Measurements from ENCODE around the gene HAND1. TPM values are rescaled to one million over a fixed set of nuclear protein-coding genes. Genes with fewer than 3 reads are reported as not detected.

Gene HAND1
- total RNA-seq, 1 donor from 2014 or later = not detected

- no peak for TF ChIP-seq CTCF (IDR thresholded peaks at IDR 0.05)
- intact Hi-C loops (cut with DNase I) = no loop called here
- Histone ChIP-seq H3K27me3 (peaks cover 21% of the 10 kb centered on the region), H3K9me3 (no peaks in the 10 kb centered on the region), H3K4me1 (peaks cover 3% of the 10 kb centered on the region), H3K36me3 (no peaks in the 10 kb centered on the region), H3K27ac (no peak overlapping the region), H3K4me3 (no peak overlapping the region)
- peak; percentile 26 for DNase-seq
- ATAC-seq = no peak
These were observed 45.1 kb upstream of the HAND1 start for GRCh38 chr5:154523104-154523503.

GRCh38 chr5:154522284-154522683 lies 44.3 kb upstream of the HAND1 start:
- peaks cover 3% of the 10 kb centered on the region for H3K4me1 ChIP-seq
- H3K4me3 ChIP-seq = no peak overlapping the region
- no peaks in the 10 kb centered on the region for H3K9me3 ChIP-seq
- DNase-seq (peak; percentile 6), ATAC-seq (no peak)
- peaks cover 21% of the 10 kb centered on the region for H3K27me3 ChIP-seq
- H3K27ac ChIP-seq = no peak overlapping the region
- no peak for TF ChIP-seq CTCF (IDR thresholded peaks at IDR 0.05)
- intact Hi-C loops (cut with DNase I) = no loop called here
- H3K36me3 ChIP-seq = no peaks in the 10 kb centered on the region

GRCh38 chr5:154521756-154522155 lies 43.7 kb upstream of the HAND1 start:
- intact Hi-C loops (cut with DNase I) = no loop called here
- ATAC-seq = no peak
- DNase-seq = peak; percentile 46
- Histone ChIP-seq H3K9me3 (no peaks in the 10 kb centered on the region), H3K4me3 (no peak overlapping the region), H3K27me3 (peaks cover 24% of the 10 kb centered on the region), H3K27ac (no peak overlapping the region), H3K4me1 (peaks cover 3% of the 10 kb centered on the region), H3K36me3 (no peaks in the 10 kb centered on the region)
- TF ChIP-seq CTCF (IDR thresholded peaks at IDR 0.05) = no peak

- Histone ChIP-seq H3K27ac (no peak overlapping the region), H3K4me3 (no peak overlapping the region), H3K36me3 (no peaks in the 10 kb centered on the region), H3K27me3 (peaks cover 25% of the 10 kb centered on the region), H3K4me1 (peaks cover 3% of the 10 kb centered on the region), H3K9me3 (no peaks in the 10 kb centered on the region)
- peak; percentile 69 for TF ChIP-seq CTCF (IDR thresholded peaks at IDR 0.05)
- intact Hi-C loops (cut with DNase I) = no loop called here
- DNase-seq (peak; percentile 73), ATAC-seq (peak; percentile 86)
These were observed 42.9 kb upstream of the HAND1 start for GRCh38 chr5:154520861-154521453.

- Histone ChIP-seq H3K4me3 (no peak overlapping the region), H3K36me3 (no peaks in the 10 kb centered on the region), H3K4me1 (peaks cover 3% of the 10 kb centered on the region), H3K27ac (no peak overlapping the region), H3K9me3 (no peaks in the 10 kb centered on the region), H3K27me3 (peaks cover 25% of the 10 kb centered on the region)
- intact Hi-C loops (cut with DNase I) = no loop called here
- TF ChIP-seq CTCF (IDR thresholded peaks at IDR 0.05) = no peak
- ATAC-seq (no peak), DNase-seq (no peak)
These were observed 41.3 kb upstream of the HAND1 start for GRCh38 chr5:154519359-154519758.

- no peak overlapping the region for H3K27ac ChIP-seq
- no peak for TF ChIP-seq CTCF (IDR thresholded peaks at IDR 0.05)
- peaks cover 25% of the 10 kb centered on the region for H3K27me3 ChIP-seq
- no peak overlapping the region for H3K4me3 ChIP-seq
- H3K4me1 ChIP-seq = peaks cover 3% of the 10 kb centered on the region
- intact Hi-C loops (cut with DNase I) = no loop called here
- H3K9me3 ChIP-seq = no peaks in the 10 kb centered on the region
- DNase-seq (peak; percentile 37), ATAC-seq (no peak)
- no peaks in the 10 kb centered on the region for H3K36me3 ChIP-seq
These were observed 40.4 kb upstream of the HAND1 start for GRCh38 chr5:154518438-154518867.
